ENCODE results near the gene MYLK2. TPM values are rescaled to one million over a fixed set of nuclear protein-coding genes. Genes with fewer than 3 reads are reported as not detected.

Gene MYLK2
- total RNA-seq, 1 donor from 2014 or later: not detected

- DNase-seq (ENCODE audit: low spot score) (no peak), ATAC-seq (no peak)
These were observed 14.9 kb downstream of the MYLK2 start for GRCh38 chr20:31833931-31834521.

DNA sequence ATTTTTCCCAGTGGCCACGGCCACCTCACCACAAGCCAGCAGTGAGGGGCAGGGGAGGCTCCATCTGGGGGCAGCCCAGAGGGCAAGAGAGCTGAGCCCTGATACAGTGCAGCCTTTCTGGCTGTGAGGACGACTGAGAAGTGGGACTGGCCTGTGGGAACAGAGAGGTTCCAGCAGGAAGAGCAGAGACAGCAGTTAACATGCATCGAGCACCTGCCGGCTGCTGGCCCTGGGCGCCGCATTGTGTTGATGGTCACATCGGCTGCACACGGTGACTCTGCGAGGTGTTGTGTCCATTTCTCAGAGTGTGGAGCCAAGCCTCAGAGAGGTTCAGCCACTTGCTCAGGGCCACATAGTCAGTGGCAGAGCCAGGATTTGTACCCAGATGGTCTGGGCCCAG is 16.4 kb downstream of the MYLK2 start:
- ATAC-seq (no peak), DNase-seq (ENCODE audit: low spot score) (no peak)

DNA sequence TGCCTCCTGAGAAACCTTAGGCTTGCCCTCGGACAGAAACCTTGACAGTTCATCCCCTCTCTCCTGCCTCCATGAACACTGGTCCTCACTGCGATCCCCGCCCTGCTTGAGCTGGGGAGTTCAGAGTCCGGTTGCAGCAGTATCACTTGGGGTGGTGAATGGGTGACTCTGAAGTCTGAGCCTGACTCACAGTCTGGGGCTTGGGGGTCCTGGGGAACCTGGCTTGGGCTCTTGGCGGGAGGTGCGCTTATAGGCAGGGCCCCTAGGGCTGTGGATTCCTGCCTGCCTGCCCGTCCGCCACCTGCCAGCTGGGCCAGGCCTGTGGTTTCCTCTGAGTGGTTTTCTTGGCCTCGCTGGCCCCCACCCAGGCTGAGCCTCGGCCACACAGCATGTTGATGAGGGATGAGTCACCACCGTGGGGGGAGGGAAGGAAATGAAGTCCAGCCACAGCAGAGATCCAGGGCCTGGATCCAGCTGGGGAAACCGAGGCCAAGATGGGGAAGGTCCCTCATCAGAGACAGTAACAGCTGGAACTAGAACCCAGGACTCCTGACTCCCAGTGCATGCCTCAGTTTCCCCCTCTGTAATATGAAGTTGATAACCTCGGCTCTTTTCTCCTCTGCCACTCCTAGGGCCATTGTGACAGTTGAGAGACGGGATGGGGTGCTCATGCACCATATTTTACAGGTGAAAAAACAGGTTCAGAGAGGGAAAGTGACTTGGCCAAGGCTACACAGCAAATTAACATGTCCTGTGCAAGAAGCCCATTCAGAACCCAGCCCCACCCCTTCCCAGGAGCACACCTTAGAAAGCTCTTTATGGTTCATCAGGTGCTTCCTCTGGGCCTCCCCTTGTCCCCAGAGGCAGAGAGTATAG is 17.1 kb downstream of the MYLK2 start:
- DNase-seq (ENCODE audit: low spot score) (no peak), ATAC-seq (peak; percentile 35)

- DNase-seq (ENCODE audit: low spot score) (no peak), ATAC-seq (no peak)
These were observed 17.9 kb downstream of the MYLK2 start for GRCh38 chr20:31836853-31837608.

DNA sequence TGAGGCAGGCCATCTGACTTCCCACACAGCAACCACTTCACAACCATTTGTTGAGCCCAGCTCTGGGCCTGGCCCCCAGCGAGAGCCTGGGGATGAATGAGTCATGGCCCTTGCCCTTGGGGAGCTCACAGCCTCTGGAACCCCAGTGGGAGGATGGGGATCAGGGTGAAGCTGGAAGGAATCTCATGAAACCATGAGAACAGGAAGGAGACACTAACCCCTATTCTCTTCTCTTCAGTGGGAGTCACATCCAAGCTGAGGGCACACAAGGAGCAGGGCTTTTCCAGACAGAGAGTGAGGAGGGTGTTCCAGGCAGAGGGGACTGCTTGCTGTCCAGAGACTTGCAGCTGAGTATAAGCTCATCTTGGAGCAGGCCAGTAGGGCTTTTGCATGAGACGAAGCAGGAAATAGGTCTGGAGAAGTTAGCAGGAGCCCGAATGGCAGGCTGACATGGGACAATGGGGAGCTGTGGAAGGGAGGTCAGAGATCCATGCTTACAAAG is 18.8 kb downstream of the MYLK2 start:
- no peak for ATAC-seq
- no peak for DNase-seq (ENCODE audit: low spot score)

- ATAC-seq: no peak
- DNase-seq (ENCODE audit: low spot score): no peak
These were observed 19.6 kb downstream of the MYLK2 start for GRCh38 chr20:31838646-31839292.

GRCh38 chr20:31839782-31840487 is 20.8 kb downstream of the MYLK2 start:
- DNase-seq (ENCODE audit: low spot score) (no peak), ATAC-seq (no peak)

DNA sequence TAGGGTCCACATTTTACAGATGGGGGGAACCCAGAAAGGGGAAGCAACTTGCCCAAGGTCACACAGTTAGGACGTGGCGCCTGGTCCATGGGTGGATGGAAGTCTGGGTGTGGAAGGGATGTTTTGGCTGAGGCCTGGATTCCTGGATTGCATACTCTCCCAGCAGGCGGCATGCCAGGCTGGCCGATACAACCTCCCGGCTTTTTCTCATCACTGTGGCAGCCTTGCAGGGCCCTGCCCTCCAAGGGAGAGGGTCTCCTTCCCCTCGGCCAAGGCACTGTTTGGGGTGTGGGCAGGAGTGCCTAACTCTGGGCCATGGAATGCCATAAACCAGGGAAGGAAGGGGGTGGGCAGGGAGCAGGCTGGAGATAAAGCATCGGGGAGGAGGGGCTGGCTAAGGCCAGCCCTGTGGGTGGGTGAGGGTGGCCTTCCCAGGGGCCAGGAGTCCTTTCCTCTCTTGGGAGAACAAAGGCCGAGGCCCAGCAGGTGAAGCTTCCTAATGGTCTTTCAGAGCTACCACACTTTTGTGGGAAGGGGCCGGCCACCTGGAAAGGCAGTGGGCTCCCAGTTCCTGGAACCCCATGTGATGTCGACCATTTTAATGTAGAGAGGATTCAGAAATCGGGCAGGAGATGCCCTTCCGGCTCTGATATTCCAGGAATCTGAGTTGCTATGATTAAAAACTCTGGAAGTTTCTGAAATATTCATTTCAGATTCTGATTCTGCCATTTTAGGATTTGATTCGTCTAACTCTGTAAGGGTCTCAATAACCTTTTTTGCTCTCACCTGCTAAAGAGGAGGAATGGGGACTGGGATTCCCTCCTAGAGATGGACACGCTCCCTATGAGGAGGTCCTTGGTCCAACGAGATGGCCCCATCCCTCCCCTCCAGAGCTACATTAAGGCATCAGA is 22.0 kb downstream of the MYLK2 start:
- no peak for DNase-seq (ENCODE audit: low spot score)
- ATAC-seq: no peak

DNA sequence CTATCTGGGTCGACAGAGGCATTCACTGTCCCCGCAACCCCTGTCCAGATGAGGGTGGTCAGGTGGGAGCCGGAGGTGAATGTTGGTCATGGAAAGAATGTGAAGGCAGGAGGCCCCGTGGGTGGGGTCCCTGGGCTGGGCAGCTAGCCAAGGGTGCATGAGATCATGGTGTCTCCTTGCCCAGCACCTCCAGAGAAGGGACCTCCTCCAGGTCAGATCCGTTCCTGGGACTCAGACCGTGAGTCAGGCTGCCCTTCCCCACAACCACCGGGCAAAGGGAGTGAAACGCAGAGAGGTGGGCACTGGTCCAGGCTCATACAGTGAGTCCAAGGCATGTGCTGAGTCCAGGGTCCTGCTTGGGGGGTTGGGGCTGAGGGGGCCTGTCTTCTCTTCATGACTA is 22.8 kb downstream of the MYLK2 start:
- DNase-seq (ENCODE audit: low spot score): no peak

DNA sequence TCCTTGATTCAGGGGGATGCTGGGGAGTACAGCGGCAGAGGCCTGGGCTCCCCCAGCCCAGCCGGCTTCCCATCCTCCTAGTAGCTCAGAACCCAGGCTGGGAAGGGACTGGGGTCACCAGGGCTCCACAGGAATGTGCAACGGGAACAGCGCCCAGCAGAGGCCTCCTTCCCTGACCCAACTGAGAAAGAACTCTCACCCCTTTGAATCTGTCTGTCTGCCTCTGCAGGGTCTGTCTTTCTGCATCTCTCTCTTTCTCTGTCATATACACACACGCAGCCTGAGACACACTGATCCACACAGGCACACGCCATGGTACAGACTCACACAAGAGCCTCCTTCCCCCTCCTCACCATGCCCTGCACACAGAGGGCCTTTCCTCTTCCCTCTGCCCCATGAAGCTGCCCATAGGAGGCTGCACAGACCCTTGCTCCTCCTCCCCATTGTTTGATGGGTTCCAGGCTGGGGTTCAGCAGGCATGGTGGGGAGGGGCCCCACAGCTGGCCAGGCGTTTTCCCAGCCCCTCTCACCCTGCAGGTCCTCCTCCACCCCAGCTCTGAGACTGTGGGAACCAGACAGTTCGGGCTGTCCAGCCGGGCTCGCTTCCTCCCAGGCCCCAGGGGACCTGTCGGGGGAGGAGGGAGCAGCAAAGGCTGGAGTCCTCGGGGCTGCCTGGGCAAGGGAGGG is 23.5 kb downstream of the MYLK2 start:
- ATAC-seq (peak; percentile 41), DNase-seq (ENCODE audit: low spot score) (no peak)

More for the DNA sequence above, 22.8 kb downstream of the MYLK2 start:
- ATAC-seq: no peak

- DNase-seq (ENCODE audit: low spot score) (no peak), ATAC-seq (no peak)
These were observed 24.1 kb downstream of the MYLK2 start for GRCh38 chr20:31843288-31843687.

- ATAC-seq (no peak), DNase-seq (ENCODE audit: low spot score) (no peak)
These were observed 24.7 kb downstream of the MYLK2 start for GRCh38 chr20:31843881-31844280.

DNA sequence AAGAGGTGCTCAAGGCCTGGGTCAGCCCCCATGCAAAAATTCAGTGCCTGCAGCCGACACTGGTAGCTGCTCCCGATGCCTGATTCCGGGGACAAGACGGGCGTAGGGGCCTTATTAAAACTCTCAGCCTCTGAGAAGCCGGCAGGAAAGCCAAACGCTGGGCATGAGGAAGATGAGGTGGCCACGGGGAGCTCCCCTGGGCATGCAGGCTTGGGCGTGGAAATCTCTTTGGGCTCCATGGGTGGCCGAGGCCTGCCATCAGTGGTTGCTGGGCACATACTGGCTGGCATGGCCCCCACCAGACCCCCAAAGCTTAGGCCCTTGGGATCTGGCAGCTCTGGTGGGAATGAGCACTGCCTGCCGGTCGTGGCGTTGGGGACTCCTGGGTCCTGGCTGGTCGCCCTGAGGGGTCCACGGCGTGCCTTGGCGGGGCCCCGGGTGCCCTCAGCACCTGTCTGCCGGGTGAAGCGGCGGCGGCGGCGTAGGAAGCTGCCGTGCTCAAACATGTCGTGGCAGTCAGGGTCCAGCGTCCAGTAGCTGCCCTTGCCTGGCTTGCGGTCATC is 25.7 kb downstream of the MYLK2 start:
- ATAC-seq (no peak), DNase-seq (ENCODE audit: low spot score) (no peak)

- ATAC-seq (no peak), DNase-seq (ENCODE audit: low spot score) (no peak)
These were observed 26.2 kb downstream of the MYLK2 start, which contains the start of gene FOXS1 for GRCh38 chr20:31845300-31845863. TSS of gene FOXS1 (minus strand) at chr20:31845604. CDS start at chr20:31845542, 62 bp downstream.

GRCh38 chr20:31846793-31847138 is 27.6 kb downstream of the MYLK2 start:
- ATAC-seq (no peak), DNase-seq (ENCODE audit: low spot score) (no peak)

- DNase-seq (ENCODE audit: low spot score): no peak
These were observed 29.2 kb downstream of the MYLK2 start for GRCh38 chr20:31848088-31848999.

More at GRCh38 chr20:31848088-31848999, 29.2 kb downstream of the MYLK2 start:
- no peak for ATAC-seq

Data from left lobe of liver (tissue), 2 donors.